Peyer's patch (tissue), 4 donors: ENCODE data around the gene SGMS1.

Experiments used
- POLR2A ChIP-seq, 2 donors: fragments of 450-650 bp; IDR thresholded peaks; one replicate each; pipeline ENCODE4 v1.5.1; 2017; ENCODE audit warnings: antibody characterized with exemption in 2 of 2, mild to moderate bottlenecking in 2 of 2, moderate library complexity in 2 of 2
- TF ChIP-seq, protein P1 (sequence below), 6 experiments: fragments of 450-650 bp in 4 of 6; fragments of 200-600 bp in 2 of 6; sonication (generic) in 1 of 6; IDR thresholded peaks; one replicate each; pipeline ENCODE4 v1.5.1; 2017 to 2019; ENCODE audit warnings: antibody characterized with exemption in 6 of 6, mild to moderate bottlenecking in 3 of 6, moderate library complexity in 1 of 6

DNA sequence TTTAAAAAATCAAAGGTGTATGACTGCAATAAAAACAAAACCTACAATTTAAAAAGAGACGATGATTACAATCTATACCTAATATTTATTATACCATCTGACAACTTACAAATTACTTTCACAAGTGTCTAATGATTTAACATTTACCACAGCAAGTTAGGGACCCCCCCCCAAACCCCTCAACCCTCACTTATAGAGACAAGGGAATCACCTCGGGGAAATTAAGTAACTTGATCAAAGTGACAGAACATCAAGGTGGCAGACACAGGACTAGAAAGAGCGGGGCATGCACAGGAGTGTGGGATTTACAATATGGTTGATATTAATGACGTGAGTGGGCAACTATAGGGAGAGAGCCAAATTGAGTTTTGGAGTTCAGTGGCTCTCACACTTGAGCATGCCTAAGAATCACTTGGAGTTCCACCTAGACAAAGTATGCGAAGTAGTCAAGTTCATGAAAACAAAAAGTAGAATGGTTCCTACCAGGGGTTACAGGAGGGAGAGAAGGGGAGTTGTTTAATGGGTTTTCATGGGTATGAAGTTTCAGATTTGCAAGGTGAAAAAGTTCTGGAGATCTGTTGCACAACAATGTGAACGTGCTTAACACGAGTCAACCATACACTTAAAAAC, 43.4 kb downstream of the SGMS1 start:
- TF ChIP-seq POLR2A (IDR thresholded peaks at IDR 0.05) = no peak
- TF ChIP-seq, protein P1, sequence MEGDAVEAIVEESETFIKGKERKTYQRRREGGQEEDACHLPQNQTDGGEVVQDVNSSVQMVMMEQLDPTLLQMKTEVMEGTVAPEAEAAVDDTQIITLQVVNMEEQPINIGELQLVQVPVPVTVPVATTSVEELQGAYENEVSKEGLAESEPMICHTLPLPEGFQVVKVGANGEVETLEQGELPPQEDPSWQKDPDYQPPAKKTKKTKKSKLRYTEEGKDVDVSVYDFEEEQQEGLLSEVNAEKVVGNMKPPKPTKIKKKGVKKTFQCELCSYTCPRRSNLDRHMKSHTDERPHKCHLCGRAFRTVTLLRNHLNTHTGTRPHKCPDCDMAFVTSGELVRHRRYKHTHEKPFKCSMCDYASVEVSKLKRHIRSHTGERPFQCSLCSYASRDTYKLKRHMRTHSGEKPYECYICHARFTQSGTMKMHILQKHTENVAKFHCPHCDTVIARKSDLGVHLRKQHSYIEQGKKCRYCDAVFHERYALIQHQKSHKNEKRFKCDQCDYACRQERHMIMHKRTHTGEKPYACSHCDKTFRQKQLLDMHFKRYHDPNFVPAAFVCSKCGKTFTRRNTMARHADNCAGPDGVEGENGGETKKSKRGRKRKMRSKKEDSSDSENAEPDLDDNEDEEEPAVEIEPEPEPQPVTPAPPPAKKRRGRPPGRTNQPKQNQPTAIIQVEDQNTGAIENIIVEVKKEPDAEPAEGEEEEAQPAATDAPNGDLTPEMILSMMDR (IDR thresholded peaks at IDR 0.05) = no peak
